Measurements from ENCODE around the gene SEC23IP.
"Not testable (repeated sequence)": the region's sequence is repeated elsewhere in the genome, so short reads cannot be mapped to it uniquely, and the experiment has no call there.

Gene SEC23IP

GRCh38 chr10:119886070-119886469 lies 6.5 kb upstream of the SEC23IP start:
- DNase-seq = not testable (repeated sequence)

- not testable (repeated sequence) for DNase-seq
Observed at GRCh38 chr10:119888715-119889114, 3.8 kb upstream of the SEC23IP start.

- DNase-seq = not testable (repeated sequence)
Observed at GRCh38 chr10:119889201-119889600, 3.3 kb upstream of the SEC23IP start.

GRCh38 chr10:119890307-119890706 lies 2.2 kb upstream of the SEC23IP start:
- not testable (repeated sequence) for DNase-seq

GRCh38 chr10:119891849-119892187 lies 712 bp upstream of the SEC23IP start:
- not testable (repeated sequence) for DNase-seq

GRCh38 chr10:119893074-119893473 lies 544 bp downstream of the SEC23IP start:
- DNase-seq = no peak

GRCh38 chr10:119893845-119894427 lies 1.4 kb downstream of the SEC23IP start:
- no peak for DNase-seq

- DNase-seq = no peak
Observed at GRCh38 chr10:119896061-119896655, 3.6 kb downstream of the SEC23IP start.

- DNase-seq = no peak
Observed at GRCh38 chr10:119896937-119897770, 4.6 kb downstream of the SEC23IP start.

GRCh38 chr10:119898577-119898976 lies 6.0 kb downstream of the SEC23IP start:
- no peak for DNase-seq

- DNase-seq = no peak
Observed at GRCh38 chr10:119903946-119904666, 11.6 kb downstream of the SEC23IP start.

GRCh38 chr10:119907695-119908094 lies 15.2 kb downstream of the SEC23IP start:
- not testable (repeated sequence) for DNase-seq

- DNase-seq = no peak
Observed at GRCh38 chr10:119908166-119908565, 15.6 kb downstream of the SEC23IP start.

- DNase-seq = no peak
Observed at GRCh38 chr10:119910689-119911088, 18.2 kb downstream of the SEC23IP start.

GRCh38 chr10:119917777-119918176 lies 25.2 kb downstream of the SEC23IP start:
- no peak for DNase-seq

GRCh38 chr10:119919271-119919670 lies 26.7 kb downstream of the SEC23IP start:
- no peak for DNase-seq

- no peak for DNase-seq
Observed at GRCh38 chr10:119919826-119920225, 27.3 kb downstream of the SEC23IP start.

- no peak for DNase-seq
Observed at GRCh38 chr10:119928411-119928810, 35.9 kb downstream of the SEC23IP start.

GRCh38 chr10:119931871-119932270 lies 39.3 kb downstream of the SEC23IP start:
- no peak for DNase-seq

GRCh38 chr10:119932631-119933030 lies 40.1 kb downstream of the SEC23IP start:
- no peak for DNase-seq

GRCh38 chr10:119933179-119933578 lies 40.6 kb downstream of the SEC23IP start:
- DNase-seq = no peak

GRCh38 chr10:119940487-119940886 lies 48.0 kb downstream of the SEC23IP start:
- DNase-seq = no peak

GRCh38 chr10:119942973-119943372 lies 50.4 kb downstream of the SEC23IP start:
- no peak for DNase-seq
